Measurements from ENCODE around the gene MTMR11. TPM values are rescaled to one million over a fixed set of nuclear protein-coding genes. Genes with fewer than 3 reads are reported as not detected.

MTMR11 gene
- total and polyA plus RNA-seq, 9 of the 15 experiments (the other 6 are each of a cell fraction or from before 2014, with no cell fraction given), result 0.09 to 1.6 (median 0.51) TPM

DNA sequence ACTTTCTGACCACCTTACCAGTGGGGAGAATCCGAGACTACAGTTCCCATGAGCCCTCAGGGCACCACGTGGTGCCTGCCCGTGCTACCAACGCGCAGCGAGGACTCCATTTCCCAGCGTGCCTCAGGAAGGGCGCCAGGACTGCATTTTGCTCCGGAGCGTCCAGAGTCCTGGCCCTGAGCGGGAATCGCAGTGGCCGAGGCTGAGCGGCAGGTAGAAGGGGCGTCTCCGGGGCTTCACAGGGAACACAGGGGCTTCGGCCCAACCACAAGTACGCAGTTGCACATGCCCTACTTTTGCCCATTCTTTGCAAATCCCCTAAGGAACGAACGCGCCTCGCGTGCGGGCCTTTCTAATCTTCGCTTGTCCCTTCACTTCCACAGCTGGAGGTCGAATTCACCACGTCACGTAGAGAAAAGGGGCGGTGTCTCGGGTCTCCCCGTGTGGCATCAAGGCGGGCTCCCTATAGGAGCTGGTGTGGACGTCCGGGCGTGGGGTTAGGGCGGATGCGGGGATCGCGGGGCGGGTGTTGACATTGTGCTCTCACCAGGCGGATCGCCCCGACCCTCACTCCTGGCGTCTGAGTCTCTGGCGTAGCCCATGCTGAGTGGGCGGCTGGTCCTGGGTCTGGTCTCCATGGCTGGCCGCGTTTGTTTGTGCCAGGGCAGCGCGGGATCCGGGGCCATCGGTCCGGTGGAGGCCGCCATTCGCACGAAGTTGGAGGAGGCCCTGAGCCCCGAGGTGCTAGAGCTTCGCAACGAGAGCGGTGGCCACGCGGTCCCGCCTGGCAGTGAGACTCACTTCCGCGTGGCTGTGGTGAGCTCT, 37.0 kb downstream of the MTMR11 start, which contains the start of gene BOLA1 (continued):
- TF ChIP-seq ZNF785 (CRISPR knock-in tag; IDR thresholded peaks at IDR 0.05) (no peak), IRF2 (CRISPR knock-in tag; IDR thresholded peaks at IDR 0.05) (no peak), YY1 (IDR thresholded peaks at IDR 0.05; ENCODE audit: borderline replicate concordance in 1 of 3, control insufficient read depth in 1 of 3, extremely low read depth in 1 of 3, insufficient read depth in 3 of 3, insufficient read length in 1 of 3, insufficient replicate concordance in 2 of 3, low read depth in 1 of 3, low read length in 2 of 3) (peak in 1 of 3 experiments; percentile 51), SAFB2 (IDR thresholded peaks at IDR 0.05; ENCODE audit: borderline replicate concordance, low read depth, low read length, severe bottlenecking) (no peak), STAT5A (IDR thresholded peaks at IDR 0.05; ENCODE audit: borderline replicate concordance, low read length) (no peak), HDAC3 (IDR thresholded peaks at IDR 0.05; ENCODE audit: borderline replicate concordance, partially characterized antibody) (no peak), HIVEP1 (CRISPR knock-in tag; IDR thresholded peaks at IDR 0.05) (no peak), NR3C1 (CRISPR knock-in tag; IDR thresholded peaks at IDR 0.05) (no peak), RAD51 (IDR thresholded peaks at IDR 0.05; ENCODE audit: borderline replicate concordance, low read depth) (peak; percentile 50; the same call in 1 of the 2 replicates), ZBTB33 (CRISPR knock-in tag; IDR thresholded peaks at IDR 0.05) (peak; percentile 93), IFI16 (CRISPR knock-in tag; IDR thresholded peaks at IDR 0.05) (no peak), ZNF431 (CRISPR knock-in tag; IDR thresholded peaks at IDR 0.05) (no peak), HCFC1 (IDR thresholded peaks at IDR 0.05; ENCODE audit: low read depth, low read length) (peak; percentile 78), POLR3G (IDR thresholded peaks at IDR 0.05; ENCODE audit: extremely low read depth, insufficient read length, insufficient replicate concordance) (no peak), EWSR1 (IDR thresholded peaks at IDR 0.05; ENCODE audit: borderline replicate concordance, low read depth, partially characterized antibody) (no peak)
- TF ChIP-seq, protein P1, sequence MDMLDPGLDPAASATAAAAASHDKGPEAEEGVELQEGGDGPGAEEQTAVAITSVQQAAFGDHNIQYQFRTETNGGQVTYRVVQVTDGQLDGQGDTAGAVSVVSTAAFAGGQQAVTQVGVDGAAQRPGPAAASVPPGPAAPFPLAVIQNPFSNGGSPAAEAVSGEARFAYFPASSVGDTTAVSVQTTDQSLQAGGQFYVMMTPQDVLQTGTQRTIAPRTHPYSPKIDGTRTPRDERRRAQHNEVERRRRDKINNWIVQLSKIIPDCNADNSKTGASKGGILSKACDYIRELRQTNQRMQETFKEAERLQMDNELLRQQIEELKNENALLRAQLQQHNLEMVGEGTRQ (CRISPR knock-in tag; IDR thresholded peaks at IDR 0.05), result peak; percentile 89
- TF ChIP-seq, protein P2, sequence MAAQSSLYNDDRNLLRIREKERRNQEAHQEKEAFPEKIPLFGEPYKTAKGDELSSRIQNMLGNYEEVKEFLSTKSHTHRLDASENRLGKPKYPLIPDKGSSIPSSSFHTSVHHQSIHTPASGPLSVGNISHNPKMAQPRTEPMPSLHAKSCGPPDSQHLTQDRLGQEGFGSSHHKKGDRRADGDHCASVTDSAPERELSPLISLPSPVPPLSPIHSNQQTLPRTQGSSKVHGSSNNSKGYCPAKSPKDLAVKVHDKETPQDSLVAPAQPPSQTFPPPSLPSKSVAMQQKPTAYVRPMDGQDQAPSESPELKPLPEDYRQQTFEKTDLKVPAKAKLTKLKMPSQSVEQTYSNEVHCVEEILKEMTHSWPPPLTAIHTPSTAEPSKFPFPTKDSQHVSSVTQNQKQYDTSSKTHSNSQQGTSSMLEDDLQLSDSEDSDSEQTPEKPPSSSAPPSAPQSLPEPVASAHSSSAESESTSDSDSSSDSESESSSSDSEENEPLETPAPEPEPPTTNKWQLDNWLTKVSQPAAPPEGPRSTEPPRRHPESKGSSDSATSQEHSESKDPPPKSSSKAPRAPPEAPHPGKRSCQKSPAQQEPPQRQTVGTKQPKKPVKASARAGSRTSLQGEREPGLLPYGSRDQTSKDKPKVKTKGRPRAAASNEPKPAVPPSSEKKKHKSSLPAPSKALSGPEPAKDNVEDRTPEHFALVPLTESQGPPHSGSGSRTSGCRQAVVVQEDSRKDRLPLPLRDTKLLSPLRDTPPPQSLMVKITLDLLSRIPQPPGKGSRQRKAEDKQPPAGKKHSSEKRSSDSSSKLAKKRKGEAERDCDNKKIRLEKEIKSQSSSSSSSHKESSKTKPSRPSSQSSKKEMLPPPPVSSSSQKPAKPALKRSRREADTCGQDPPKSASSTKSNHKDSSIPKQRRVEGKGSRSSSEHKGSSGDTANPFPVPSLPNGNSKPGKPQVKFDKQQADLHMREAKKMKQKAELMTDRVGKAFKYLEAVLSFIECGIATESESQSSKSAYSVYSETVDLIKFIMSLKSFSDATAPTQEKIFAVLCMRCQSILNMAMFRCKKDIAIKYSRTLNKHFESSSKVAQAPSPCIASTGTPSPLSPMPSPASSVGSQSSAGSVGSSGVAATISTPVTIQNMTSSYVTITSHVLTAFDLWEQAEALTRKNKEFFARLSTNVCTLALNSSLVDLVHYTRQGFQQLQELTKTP (IDR thresholded peaks at IDR 0.05; ENCODE audit: low read depth in 1 of 2, partially characterized antibody in 2 of 2), result peak in 1 of 2 experiments; percentile 87
- TF ChIP-seq, protein P3, sequence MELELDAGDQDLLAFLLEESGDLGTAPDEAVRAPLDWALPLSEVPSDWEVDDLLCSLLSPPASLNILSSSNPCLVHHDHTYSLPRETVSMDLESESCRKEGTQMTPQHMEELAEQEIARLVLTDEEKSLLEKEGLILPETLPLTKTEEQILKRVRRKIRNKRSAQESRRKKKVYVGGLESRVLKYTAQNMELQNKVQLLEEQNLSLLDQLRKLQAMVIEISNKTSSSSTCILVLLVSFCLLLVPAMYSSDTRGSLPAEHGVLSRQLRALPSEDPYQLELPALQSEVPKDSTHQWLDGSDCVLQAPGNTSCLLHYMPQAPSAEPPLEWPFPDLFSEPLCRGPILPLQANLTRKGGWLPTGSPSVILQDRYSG (tag; conservative IDR thresholded peaks at IDR 0.05; ENCODE audit: low read depth), result no peak

Data from K562 (cell line).